Epithelial cell of proximal tubule (primary cell): ENCODE data around the gene MFF. TPM values are rescaled to one million over a fixed set of nuclear protein-coding genes. Genes with fewer than 3 reads are reported as not detected.
"Not testable (repeated sequence)": the region's sequence is repeated elsewhere in the genome, so short reads cannot be mapped to it uniquely, and the experiment has no call there.

Source experiments
- DNase-seq: peaks from one replicate; pipeline ENCODE4 v3.0.0-alpha.2; 2011; ENCODE audit warnings: low read depth
- H3K4me3 ChIP-seq: 2 replicates; pipeline ENCODE4 v1.5.1; 2011; ENCODE audit warnings: low read depth, mild to moderate bottlenecking, low read length
- CTCF ChIP-seq: conservative IDR thresholded peaks from 2 replicates; pipeline ENCODE4 v1.5.1; 2012; ENCODE audit warnings: low read depth, mild to moderate bottlenecking, low read length
- total RNA-seq: library from RNA; depleted of rRNA; stranded (reverse); fragments of >200 nt; gene quantifications from 2 replicates; pipeline ENCODE4 v1.2.3, GENCODE V29; 2015

MFF gene
- total RNA-seq, 1 donor from 2014 or later = 99.4 TPM

- no peak for DNase-seq
These were observed 61.6 kb downstream of the MFF start for GRCh38 chr2:227386630-227387029.

GRCh38 chr2:227387583-227387982 lies 62.5 kb downstream of the MFF start, which contains the start of gene SCYGR1:
SCYGR1 (minus strand) TSS chr2:227387949; CDS start chr2:227387949, 0 bp downstream.
- DNase-seq, H3K4me3 ChIP-seq: not testable (repeated sequence)

More at GRCh38 chr2:227386630-227387029, 61.6 kb downstream of the MFF start:
- no peak overlapping the region for H3K4me3 ChIP-seq
- no peak for TF ChIP-seq CTCF

GRCh38 chr2:227388537-227389011 lies 63.5 kb downstream of the MFF start:
- H3K4me3 ChIP-seq = no peak overlapping the region
- no peak for TF ChIP-seq CTCF
- DNase-seq = no peak

GRCh38 chr2:227389231-227389630 lies 64.2 kb downstream of the MFF start:
- no peak for TF ChIP-seq CTCF
- no peak for DNase-seq

GRCh38 chr2:227389661-227390060 lies 64.6 kb downstream of the MFF start:
- H3K4me3 ChIP-seq = no peak overlapping the region
- no peak for DNase-seq
- no peak for TF ChIP-seq CTCF

More at GRCh38 chr2:227389231-227389630, 64.2 kb downstream of the MFF start:
- no peak overlapping the region for H3K4me3 ChIP-seq

- TF ChIP-seq CTCF = no peak
- DNase-seq = no peak
- H3K4me3 ChIP-seq = no peak overlapping the region
These were observed 65.6 kb downstream of the MFF start for GRCh38 chr2:227390468-227391256.

GRCh38 chr2:227394401-227394800 lies 69.3 kb downstream of the MFF start:
- TF ChIP-seq CTCF = no peak
- DNase-seq = no peak
- no peak overlapping the region for H3K4me3 ChIP-seq
